ENCODE data around the gene ZNF385A.

DNA sequence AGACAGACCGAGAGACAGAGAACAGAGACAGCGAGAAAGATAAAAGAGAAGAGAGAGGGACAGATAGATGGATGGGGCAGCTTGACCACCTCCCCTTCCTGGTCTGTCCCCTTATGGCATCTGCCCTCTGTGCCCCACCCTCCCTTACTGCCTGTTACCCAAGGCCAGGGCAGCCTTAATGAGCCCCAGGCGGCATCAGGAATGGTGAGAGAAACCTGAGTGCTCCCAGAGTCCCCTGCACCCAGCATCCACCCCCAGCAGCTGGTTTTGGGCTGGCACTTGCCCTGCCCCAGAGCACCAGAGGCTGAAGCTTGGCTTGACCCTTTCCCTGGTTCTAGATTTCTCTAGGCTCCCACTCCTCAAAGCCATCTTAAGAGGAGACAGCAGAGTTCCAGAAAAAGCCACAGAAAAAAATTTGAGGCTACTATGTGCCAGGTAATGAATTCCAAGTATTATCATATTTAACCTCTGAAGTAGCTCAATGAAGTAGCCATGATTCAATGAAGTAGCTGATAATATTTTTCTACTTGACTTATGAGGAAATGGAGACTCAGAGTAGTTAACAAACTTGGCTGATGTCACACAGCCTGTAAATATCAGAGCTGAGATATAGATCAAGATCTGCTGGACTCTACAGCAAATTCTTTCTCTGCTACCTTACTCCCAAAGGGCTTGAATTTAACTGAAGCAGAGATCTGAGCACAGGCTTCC lies 2.0 kb upstream of the ZNF385A start:
- peak in 1 of 2 donors; percentile 38 for TF ChIP-seq POLR2A (IDR thresholded peaks at IDR 0.05)
- TF ChIP-seq, protein P1, sequence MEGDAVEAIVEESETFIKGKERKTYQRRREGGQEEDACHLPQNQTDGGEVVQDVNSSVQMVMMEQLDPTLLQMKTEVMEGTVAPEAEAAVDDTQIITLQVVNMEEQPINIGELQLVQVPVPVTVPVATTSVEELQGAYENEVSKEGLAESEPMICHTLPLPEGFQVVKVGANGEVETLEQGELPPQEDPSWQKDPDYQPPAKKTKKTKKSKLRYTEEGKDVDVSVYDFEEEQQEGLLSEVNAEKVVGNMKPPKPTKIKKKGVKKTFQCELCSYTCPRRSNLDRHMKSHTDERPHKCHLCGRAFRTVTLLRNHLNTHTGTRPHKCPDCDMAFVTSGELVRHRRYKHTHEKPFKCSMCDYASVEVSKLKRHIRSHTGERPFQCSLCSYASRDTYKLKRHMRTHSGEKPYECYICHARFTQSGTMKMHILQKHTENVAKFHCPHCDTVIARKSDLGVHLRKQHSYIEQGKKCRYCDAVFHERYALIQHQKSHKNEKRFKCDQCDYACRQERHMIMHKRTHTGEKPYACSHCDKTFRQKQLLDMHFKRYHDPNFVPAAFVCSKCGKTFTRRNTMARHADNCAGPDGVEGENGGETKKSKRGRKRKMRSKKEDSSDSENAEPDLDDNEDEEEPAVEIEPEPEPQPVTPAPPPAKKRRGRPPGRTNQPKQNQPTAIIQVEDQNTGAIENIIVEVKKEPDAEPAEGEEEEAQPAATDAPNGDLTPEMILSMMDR (IDR thresholded peaks at IDR 0.05 in 4 of 5, conservative IDR thresholded peaks at IDR 0.05 in 1 of 5) = no peak
